ENCODE measurements around the gene GINS1. TPM values are rescaled to one million over a fixed set of nuclear protein-coding genes. Genes with fewer than 3 reads are reported as not detected.

The GINS1 gene
- total RNA-seq, 1 donor from 2014 or later = 53.9 TPM

DNA sequence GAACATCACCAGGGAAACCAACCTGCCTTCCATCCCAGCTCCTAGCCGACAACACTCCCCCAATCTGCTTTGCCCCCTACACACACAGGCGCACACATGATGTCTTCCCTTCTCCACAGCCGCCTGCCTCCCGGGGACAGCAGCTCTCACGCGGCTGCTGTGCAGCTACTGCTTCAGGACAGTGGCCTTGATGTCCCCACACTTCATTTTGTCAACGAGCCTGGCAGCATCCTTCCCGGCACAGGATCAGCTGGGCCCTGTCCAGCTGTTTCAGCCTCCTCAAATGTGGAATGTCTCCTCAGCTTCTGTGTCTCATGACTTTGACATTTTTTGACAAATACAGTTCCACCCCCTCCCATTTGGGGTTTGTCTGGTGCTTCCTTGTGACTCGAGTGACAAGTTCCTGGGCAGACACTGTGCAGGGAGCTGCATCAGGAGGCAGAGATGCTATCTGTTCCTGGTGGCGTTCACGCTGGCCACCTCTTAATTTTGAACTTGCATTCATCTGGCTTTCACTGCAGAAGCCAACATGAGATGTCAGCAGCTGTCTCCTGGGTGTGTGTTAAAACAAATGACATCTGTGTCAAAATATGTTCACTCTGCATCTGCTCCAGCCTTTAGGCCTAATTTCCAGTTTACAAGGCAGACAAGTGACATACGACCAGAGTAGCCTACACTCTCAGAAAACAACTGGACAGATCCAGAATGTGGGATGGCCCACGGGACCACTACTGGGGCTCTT, 57.2 kb downstream of the GINS1 start:
- peaks cover 6% of the 10 kb centered on the region for H3K36me3 Mint-ChIP-seq (ENCODE audit: low read depth)

GRCh38 chr20:25465243-25466135, 58.0 kb downstream of the GINS1 start:
- Mint-ChIP-seq H3K4me1 (no peaks in the 10 kb centered on the region), H3K27ac (ENCODE audit: unreplicated experiment) (no peak overlapping the region), H3K9me3 (no peaks in the 10 kb centered on the region), H3K36me3 (ENCODE audit: low read depth) (peaks cover 8% of the 10 kb centered on the region), H3K27me3 (ENCODE audit: low read depth) (no peaks in the 10 kb centered on the region), H3K4me3 (no peak overlapping the region)
- TF ChIP-seq, protein P1, sequence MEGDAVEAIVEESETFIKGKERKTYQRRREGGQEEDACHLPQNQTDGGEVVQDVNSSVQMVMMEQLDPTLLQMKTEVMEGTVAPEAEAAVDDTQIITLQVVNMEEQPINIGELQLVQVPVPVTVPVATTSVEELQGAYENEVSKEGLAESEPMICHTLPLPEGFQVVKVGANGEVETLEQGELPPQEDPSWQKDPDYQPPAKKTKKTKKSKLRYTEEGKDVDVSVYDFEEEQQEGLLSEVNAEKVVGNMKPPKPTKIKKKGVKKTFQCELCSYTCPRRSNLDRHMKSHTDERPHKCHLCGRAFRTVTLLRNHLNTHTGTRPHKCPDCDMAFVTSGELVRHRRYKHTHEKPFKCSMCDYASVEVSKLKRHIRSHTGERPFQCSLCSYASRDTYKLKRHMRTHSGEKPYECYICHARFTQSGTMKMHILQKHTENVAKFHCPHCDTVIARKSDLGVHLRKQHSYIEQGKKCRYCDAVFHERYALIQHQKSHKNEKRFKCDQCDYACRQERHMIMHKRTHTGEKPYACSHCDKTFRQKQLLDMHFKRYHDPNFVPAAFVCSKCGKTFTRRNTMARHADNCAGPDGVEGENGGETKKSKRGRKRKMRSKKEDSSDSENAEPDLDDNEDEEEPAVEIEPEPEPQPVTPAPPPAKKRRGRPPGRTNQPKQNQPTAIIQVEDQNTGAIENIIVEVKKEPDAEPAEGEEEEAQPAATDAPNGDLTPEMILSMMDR (conservative IDR thresholded peaks at IDR 0.05) = no peak
- DNase-seq (ENCODE audit: low read depth, low spot score) = no peak

More for the DNA sequence above, 57.2 kb downstream of the GINS1 start:
- Mint-ChIP-seq H3K4me1 (no peaks in the 10 kb centered on the region), H3K4me3 (no peak overlapping the region), H3K9me3 (no peaks in the 10 kb centered on the region), H3K27me3 (ENCODE audit: low read depth) (no peaks in the 10 kb centered on the region), H3K27ac (ENCODE audit: unreplicated experiment) (peak overlapping the region; percentile 92)
- TF ChIP-seq, protein P1 (conservative IDR thresholded peaks at IDR 0.05) = no peak
- no peak for DNase-seq (ENCODE audit: low read depth, low spot score)

DNA sequence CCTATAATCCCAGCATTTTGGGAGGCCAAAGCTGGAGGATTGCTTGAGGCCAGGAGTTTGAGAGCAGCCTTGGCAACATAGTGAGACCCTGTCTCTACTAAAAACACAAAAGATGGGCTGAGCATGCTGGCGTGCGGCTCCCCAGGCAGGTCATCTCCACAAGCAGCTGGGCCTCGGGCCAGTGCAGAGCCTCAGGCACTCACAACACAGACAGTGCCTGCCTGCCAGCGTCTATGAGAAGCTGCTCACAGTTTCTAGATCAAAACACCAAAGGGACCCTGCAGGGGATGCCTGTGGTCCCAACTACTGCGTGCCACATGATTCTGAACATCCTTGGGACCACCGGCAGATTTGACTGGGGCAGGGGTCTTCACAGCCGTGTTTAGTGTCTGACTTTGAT, 59.4 kb downstream of the GINS1 start:
- DNase-seq (ENCODE audit: low read depth, low spot score) = no peak
- TF ChIP-seq, protein P1 (conservative IDR thresholded peaks at IDR 0.05) = no peak

GRCh38 chr20:25467441-25467840, 60.0 kb downstream of the GINS1 start:
- peaks cover 10% of the 10 kb centered on the region for H3K36me3 Mint-ChIP-seq (ENCODE audit: low read depth)
- DNase-seq (ENCODE audit: low read depth, low spot score) = no peak
- H3K4me3 Mint-ChIP-seq = no peak overlapping the region
- H3K4me1 Mint-ChIP-seq = no peaks in the 10 kb centered on the region
- no peaks in the 10 kb centered on the region for H3K27me3 Mint-ChIP-seq (ENCODE audit: low read depth)
- H3K27ac Mint-ChIP-seq (ENCODE audit: unreplicated experiment) = no peak overlapping the region
- TF ChIP-seq, protein P1 (conservative IDR thresholded peaks at IDR 0.05) = no peak
- H3K9me3 Mint-ChIP-seq = no peaks in the 10 kb centered on the region

More for the DNA sequence above, 59.4 kb downstream of the GINS1 start:
- no peaks in the 10 kb centered on the region for H3K27me3 Mint-ChIP-seq (ENCODE audit: low read depth)
- H3K27ac Mint-ChIP-seq (ENCODE audit: unreplicated experiment) = no peak overlapping the region
- no peaks in the 10 kb centered on the region for H3K4me1 Mint-ChIP-seq
- H3K9me3 Mint-ChIP-seq = no peaks in the 10 kb centered on the region
- H3K4me3 Mint-ChIP-seq = no peak overlapping the region
- H3K36me3 Mint-ChIP-seq (ENCODE audit: low read depth) = peaks cover 11% of the 10 kb centered on the region

GRCh38 chr20:25468126-25469075, 60.9 kb downstream of the GINS1 start:
- no peak for DNase-seq (ENCODE audit: low read depth, low spot score)
- Mint-ChIP-seq H3K36me3 (ENCODE audit: low read depth) (peaks cover 14% of the 10 kb centered on the region), H3K4me1 (no peaks in the 10 kb centered on the region), H3K27me3 (ENCODE audit: low read depth) (no peaks in the 10 kb centered on the region), H3K4me3 (no peak overlapping the region), H3K9me3 (no peaks in the 10 kb centered on the region), H3K27ac (ENCODE audit: unreplicated experiment) (no peak overlapping the region)
- TF ChIP-seq, protein P1 (conservative IDR thresholded peaks at IDR 0.05) = no peak
